ENCODE measurements around the gene TAC3.

Gene TAC3

DNA sequence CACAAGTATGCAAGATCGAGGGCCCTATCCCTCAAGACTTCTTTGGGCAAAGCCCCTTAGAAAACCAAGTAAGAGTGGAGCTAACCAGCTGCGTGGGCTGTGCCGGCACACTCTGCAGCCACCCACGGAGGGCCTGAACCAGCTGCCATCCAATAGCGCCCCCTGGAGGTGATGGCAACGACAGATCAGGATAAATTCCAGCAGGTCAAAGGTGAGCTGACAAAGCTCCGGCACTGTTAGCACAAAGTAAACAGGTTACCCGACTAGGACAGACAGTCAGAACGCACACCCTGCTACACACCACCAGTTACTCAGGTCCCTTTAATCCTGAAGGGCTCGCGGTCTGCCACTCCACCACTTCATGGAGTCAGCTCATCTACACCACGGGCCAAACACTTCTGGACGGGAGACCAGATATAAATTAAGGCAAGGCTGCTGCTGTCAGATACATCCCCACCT lies 14.9 kb downstream of the TAC3 start:
- TF ChIP-seq, protein P1, sequence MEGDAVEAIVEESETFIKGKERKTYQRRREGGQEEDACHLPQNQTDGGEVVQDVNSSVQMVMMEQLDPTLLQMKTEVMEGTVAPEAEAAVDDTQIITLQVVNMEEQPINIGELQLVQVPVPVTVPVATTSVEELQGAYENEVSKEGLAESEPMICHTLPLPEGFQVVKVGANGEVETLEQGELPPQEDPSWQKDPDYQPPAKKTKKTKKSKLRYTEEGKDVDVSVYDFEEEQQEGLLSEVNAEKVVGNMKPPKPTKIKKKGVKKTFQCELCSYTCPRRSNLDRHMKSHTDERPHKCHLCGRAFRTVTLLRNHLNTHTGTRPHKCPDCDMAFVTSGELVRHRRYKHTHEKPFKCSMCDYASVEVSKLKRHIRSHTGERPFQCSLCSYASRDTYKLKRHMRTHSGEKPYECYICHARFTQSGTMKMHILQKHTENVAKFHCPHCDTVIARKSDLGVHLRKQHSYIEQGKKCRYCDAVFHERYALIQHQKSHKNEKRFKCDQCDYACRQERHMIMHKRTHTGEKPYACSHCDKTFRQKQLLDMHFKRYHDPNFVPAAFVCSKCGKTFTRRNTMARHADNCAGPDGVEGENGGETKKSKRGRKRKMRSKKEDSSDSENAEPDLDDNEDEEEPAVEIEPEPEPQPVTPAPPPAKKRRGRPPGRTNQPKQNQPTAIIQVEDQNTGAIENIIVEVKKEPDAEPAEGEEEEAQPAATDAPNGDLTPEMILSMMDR (IDR thresholded peaks at IDR 0.05; ENCODE audit: low read length, missing control alignments), result peak; percentile 81
- no peak overlapping the region for H3K4me3 ChIP-seq (replicated peaks; ENCODE audit: low read depth, low read length)
- peak; percentile 76 for DNase-seq (ENCODE audit: low read depth)

DNA sequence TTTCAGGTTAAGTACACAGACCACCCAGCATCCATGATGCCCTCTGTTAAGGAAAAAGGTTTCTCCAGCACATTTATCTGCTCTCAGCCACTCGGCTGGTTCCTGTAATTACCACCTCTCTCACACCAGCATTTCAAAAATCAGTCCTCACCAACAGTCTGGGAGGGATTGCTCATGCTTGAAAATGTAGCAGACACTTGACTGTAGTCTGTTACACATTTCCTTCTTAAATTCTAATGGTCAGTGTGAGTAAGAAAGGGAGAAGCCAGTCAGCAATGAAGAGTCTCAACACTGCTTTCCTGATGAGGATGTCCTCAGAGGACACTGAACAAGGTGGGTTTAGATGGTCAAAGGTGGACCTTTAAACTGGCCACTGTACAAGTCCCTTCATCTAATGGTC lies 15.9 kb downstream of the TAC3 start:
- no peak overlapping the region for H3K4me3 ChIP-seq (replicated peaks; ENCODE audit: low read depth, low read length)
- DNase-seq (ENCODE audit: low read depth), result no peak
- TF ChIP-seq, protein P1 (IDR thresholded peaks at IDR 0.05; ENCODE audit: low read length, missing control alignments), result no peak

DNA sequence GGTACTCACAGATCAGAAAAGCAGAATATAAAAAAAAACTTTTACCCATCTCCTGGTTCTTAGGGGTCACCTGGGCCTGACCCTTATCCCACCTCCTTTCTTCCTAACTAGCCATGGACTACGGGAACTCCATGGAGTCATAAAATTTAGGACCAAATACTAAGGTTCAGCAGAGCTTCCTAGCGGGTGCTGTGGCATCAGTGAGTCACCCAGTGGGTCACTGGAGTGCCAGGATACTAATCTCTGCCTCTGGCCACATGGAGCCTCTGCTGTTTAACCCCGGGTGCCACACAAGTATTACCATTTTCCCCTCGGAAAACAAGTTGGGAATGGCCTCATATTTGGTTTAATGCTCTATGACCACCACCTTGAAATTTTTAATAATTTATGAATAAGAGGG lies 16.9 kb downstream of the TAC3 start:
- TF ChIP-seq, protein P1 (IDR thresholded peaks at IDR 0.05; ENCODE audit: low read length, missing control alignments), result no peak
- H3K4me3 ChIP-seq (replicated peaks; ENCODE audit: low read depth, low read length), result no peak overlapping the region
- no peak for DNase-seq (ENCODE audit: low read depth)

DNA sequence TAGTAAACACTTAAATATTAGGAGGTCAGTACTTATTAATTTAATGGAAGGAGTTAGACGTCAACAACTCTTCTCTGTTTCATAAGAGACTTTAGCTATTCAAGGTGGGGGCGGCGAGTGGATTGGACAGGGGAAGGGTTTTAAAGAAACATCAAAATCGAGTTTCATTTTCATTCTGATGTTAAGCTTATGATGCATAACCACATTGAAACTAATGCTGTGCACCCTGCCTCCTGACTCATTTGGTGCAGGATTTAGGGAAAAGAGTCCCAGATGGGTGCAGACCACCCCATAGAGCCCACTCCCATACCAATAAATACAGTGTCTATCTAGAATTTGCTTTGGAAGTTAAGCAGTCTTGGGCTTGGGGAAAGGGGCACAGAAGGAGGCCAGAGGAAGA lies 17.3 kb downstream of the TAC3 start:
- no peak for DNase-seq (ENCODE audit: low read depth)

DNA sequence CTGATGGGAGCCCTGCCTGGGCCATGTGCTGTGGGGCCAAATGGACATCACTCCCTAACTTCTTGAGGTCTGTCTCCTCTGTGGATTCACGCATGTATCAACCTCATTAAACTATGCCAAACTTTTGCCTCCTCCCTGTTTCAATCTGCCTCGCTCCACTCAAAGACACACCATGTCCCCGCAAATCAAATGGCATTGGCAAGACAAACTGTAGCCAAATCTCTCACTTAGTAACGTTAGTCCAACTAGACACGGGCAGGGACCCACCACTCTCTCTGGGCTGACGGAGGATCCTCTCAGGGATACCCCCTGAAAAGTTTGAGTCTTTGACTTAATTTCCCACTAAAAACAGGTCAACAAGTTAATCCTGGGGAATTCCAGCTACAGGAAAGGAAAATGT lies 18.0 kb downstream of the TAC3 start:
- DNase-seq (ENCODE audit: low read depth), result no peak
- H3K4me3 ChIP-seq (replicated peaks; ENCODE audit: low read depth, low read length), result no peak overlapping the region
- TF ChIP-seq, protein P1 (IDR thresholded peaks at IDR 0.05; ENCODE audit: low read length, missing control alignments), result no peak

More for the DNA sequence above, 17.3 kb downstream of the TAC3 start:
- TF ChIP-seq, protein P1 (IDR thresholded peaks at IDR 0.05; ENCODE audit: low read length, missing control alignments), result no peak
- no peak overlapping the region for H3K4me3 ChIP-seq (replicated peaks; ENCODE audit: low read depth, low read length)

DNA sequence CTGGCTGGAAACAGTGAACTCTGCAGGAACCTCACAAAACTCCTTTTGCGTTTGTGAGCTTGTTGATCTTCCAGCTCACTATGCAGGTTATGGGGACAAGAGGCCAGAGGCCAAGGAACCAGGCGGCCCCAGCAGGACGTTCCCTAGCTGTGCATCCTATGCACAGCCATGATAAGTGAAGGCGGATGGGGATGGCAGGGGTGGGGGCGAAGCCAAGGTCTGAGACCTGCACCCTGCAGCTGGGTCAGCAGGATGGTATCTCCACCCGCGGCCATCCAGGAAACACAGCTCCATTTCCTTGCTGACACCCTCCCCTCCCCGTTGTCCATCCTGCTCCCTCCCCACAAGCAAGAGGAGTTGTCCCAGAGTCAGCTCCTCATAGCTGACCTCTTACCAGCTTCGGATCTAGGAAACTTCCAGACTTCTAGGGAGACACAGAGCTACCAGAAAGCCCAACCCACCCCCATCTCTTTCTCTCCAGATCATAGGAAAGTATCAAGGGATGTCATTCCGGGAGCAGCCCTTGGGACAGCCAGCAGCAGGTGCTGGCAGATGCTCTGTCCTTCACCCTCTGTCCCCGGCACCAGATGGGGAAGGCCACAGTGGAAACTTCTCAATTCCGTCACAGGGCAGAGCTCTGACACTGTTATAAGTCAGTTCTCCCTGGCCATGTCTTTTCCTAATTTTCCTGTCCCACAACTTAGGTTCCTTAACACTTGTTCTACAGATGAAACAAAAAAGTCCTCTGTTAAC lies 19.4 kb downstream of the TAC3 start:
- DNase-seq (ENCODE audit: low read depth), result no peak
- TF ChIP-seq, protein P1 (IDR thresholded peaks at IDR 0.05; ENCODE audit: low read length, missing control alignments), result no peak
- H3K4me3 ChIP-seq (replicated peaks; ENCODE audit: low read depth, low read length), result no peak overlapping the region

Measured in fibroblast of pulmonary artery (primary cell).